ENCODE results near the gene ESRRG. TPM values are rescaled to one million over a fixed set of nuclear protein-coding genes. Genes with fewer than 3 reads are reported as not detected.
A peak's percentile ranks its signal among the peaks of the same experiment; 100 is the strongest.

The ESRRG gene
- total RNA-seq, 1 experiment from 2014 or later: 0.15 TPM

GRCh38 chr1:216598448-216598847, 124.8 kb downstream of the ESRRG start:
- no peak overlapping the region for H3K27ac ChIP-seq (ENCODE audit: low read length)

GRCh38 chr1:216596281-216596862, 126.9 kb downstream of the ESRRG start:
- H3K9ac ChIP-seq (ENCODE audit: low read length): no peak overlapping the region
- H3K9me2 ChIP-seq (replicated peaks; ENCODE audit: insufficient read depth, low read length): no peaks in the 10 kb centered on the region
- H3K27me3 ChIP-seq (ENCODE audit: low read length): no peaks in the 10 kb centered on the region
- no peaks in the 10 kb centered on the region for H3K4me1 ChIP-seq (ENCODE audit: low read length)
- H3K36me3 ChIP-seq (ENCODE audit: insufficient read depth, low read length): no peaks in the 10 kb centered on the region
- H4K20me1 ChIP-seq (ENCODE audit: insufficient read depth, low read depth, low read length): no peaks in the 10 kb centered on the region
- no peaks in the 10 kb centered on the region for H3K9me3 ChIP-seq (ENCODE audit: low read length)
- H3K27ac ChIP-seq (ENCODE audit: low read length): no peak overlapping the region
- H2AFZ ChIP-seq (ENCODE audit: low read length): no peak overlapping the region
- H3K79me2 ChIP-seq (ENCODE audit: low read length): no peaks in the 10 kb centered on the region
- DNase-seq: no peak
- no peak overlapping the region for H3K4me3 ChIP-seq (ENCODE audit: low read length)
- no peak overlapping the region for H3K4me2 ChIP-seq (ENCODE audit: low read depth, low read length, poor library complexity, severe bottlenecking)

More at GRCh38 chr1:216598448-216598847, 124.8 kb downstream of the ESRRG start:
- H3K4me2 ChIP-seq (ENCODE audit: low read depth, low read length, poor library complexity, severe bottlenecking): no peak overlapping the region
- no peaks in the 10 kb centered on the region for H3K4me1 ChIP-seq (ENCODE audit: low read length)
- no peaks in the 10 kb centered on the region for H3K79me2 ChIP-seq (ENCODE audit: low read length)
- no peaks in the 10 kb centered on the region for H3K27me3 ChIP-seq (ENCODE audit: low read length)
- H3K9ac ChIP-seq (ENCODE audit: low read length): no peak overlapping the region
- H3K4me3 ChIP-seq (ENCODE audit: low read length): no peak overlapping the region
- no peaks in the 10 kb centered on the region for H3K36me3 ChIP-seq (ENCODE audit: insufficient read depth, low read length)
- H3K9me3 ChIP-seq (ENCODE audit: low read length): no peaks in the 10 kb centered on the region
- no peaks in the 10 kb centered on the region for H4K20me1 ChIP-seq (ENCODE audit: insufficient read depth, low read depth, low read length)
- DNase-seq: no peak
- H2AFZ ChIP-seq (ENCODE audit: low read length): no peak overlapping the region
- H3K9me2 ChIP-seq (replicated peaks; ENCODE audit: insufficient read depth, low read length): no peaks in the 10 kb centered on the region

- Histone ChIP-seq H3K36me3 (ENCODE audit: insufficient read depth, low read length) (no peaks in the 10 kb centered on the region), H3K9ac (ENCODE audit: low read length) (no peak overlapping the region), H3K9me2 (replicated peaks; ENCODE audit: insufficient read depth, low read length) (no peaks in the 10 kb centered on the region), H4K20me1 (ENCODE audit: insufficient read depth, low read depth, low read length) (no peaks in the 10 kb centered on the region), H3K9me3 (ENCODE audit: low read length) (no peaks in the 10 kb centered on the region), H3K27ac (ENCODE audit: low read length) (no peak overlapping the region), H3K4me2 (ENCODE audit: low read depth, low read length, poor library complexity, severe bottlenecking) (no peak overlapping the region), H3K79me2 (ENCODE audit: low read length) (no peaks in the 10 kb centered on the region), H2AFZ (ENCODE audit: low read length) (no peak overlapping the region), H3K4me1 (ENCODE audit: low read length) (no peaks in the 10 kb centered on the region), H3K27me3 (ENCODE audit: low read length) (no peaks in the 10 kb centered on the region), H3K4me3 (ENCODE audit: low read length) (no peak overlapping the region)
- DNase-seq: no peak
Observed at GRCh38 chr1:216587715-216588114, 135.5 kb downstream of the ESRRG start.

- no peaks in the 10 kb centered on the region for H3K36me3 ChIP-seq (ENCODE audit: insufficient read depth, low read length)
- no peak for DNase-seq
- no peaks in the 10 kb centered on the region for H3K9me2 ChIP-seq (replicated peaks; ENCODE audit: insufficient read depth, low read length)
- no peaks in the 10 kb centered on the region for H3K27me3 ChIP-seq (ENCODE audit: low read length)
- no peaks in the 10 kb centered on the region for H3K4me1 ChIP-seq (ENCODE audit: low read length)
- H3K9me3 ChIP-seq (ENCODE audit: low read length): no peaks in the 10 kb centered on the region
- H4K20me1 ChIP-seq (ENCODE audit: insufficient read depth, low read depth, low read length): no peaks in the 10 kb centered on the region
- no peak overlapping the region for H3K27ac ChIP-seq (ENCODE audit: low read length)
- H3K9ac ChIP-seq (ENCODE audit: low read length): no peak overlapping the region
- H3K4me2 ChIP-seq (ENCODE audit: low read depth, low read length, poor library complexity, severe bottlenecking): no peak overlapping the region
- H3K79me2 ChIP-seq (ENCODE audit: low read length): no peaks in the 10 kb centered on the region
- no peak overlapping the region for H3K4me3 ChIP-seq (ENCODE audit: low read length)
- H2AFZ ChIP-seq (ENCODE audit: low read length): no peak overlapping the region
Observed at GRCh38 chr1:216582151-216582550, 141.1 kb downstream of the ESRRG start.

- H3K9ac ChIP-seq (ENCODE audit: low read length): no peak overlapping the region
- H3K79me2 ChIP-seq (ENCODE audit: low read length): no peaks in the 10 kb centered on the region
- no peaks in the 10 kb centered on the region for H4K20me1 ChIP-seq (ENCODE audit: insufficient read depth, low read depth, low read length)
- H3K4me2 ChIP-seq (ENCODE audit: low read depth, low read length, poor library complexity, severe bottlenecking): no peak overlapping the region
- no peaks in the 10 kb centered on the region for H3K36me3 ChIP-seq (ENCODE audit: insufficient read depth, low read length)
- no peak for DNase-seq
- H3K4me3 ChIP-seq (ENCODE audit: low read length): no peak overlapping the region
- no peaks in the 10 kb centered on the region for H3K9me3 ChIP-seq (ENCODE audit: low read length)
- H3K9me2 ChIP-seq (replicated peaks; ENCODE audit: insufficient read depth, low read length): no peaks in the 10 kb centered on the region
- H3K27me3 ChIP-seq (ENCODE audit: low read length): no peaks in the 10 kb centered on the region
- H3K4me1 ChIP-seq (ENCODE audit: low read length): no peaks in the 10 kb centered on the region
- no peak overlapping the region for H3K27ac ChIP-seq (ENCODE audit: low read length)
- H2AFZ ChIP-seq (ENCODE audit: low read length): no peak overlapping the region
Observed at GRCh38 chr1:216580538-216581057, 142.6 kb downstream of the ESRRG start.

- DNase-seq: no peak
- Histone ChIP-seq H3K4me3 (ENCODE audit: low read length) (no peak overlapping the region), H2AFZ (ENCODE audit: low read length) (no peak overlapping the region), H3K4me1 (ENCODE audit: low read length) (no peaks in the 10 kb centered on the region), H3K36me3 (ENCODE audit: insufficient read depth, low read length) (no peaks in the 10 kb centered on the region), H3K9me3 (ENCODE audit: low read length) (no peaks in the 10 kb centered on the region), H3K4me2 (ENCODE audit: low read depth, low read length, poor library complexity, severe bottlenecking) (no peak overlapping the region), H3K27me3 (ENCODE audit: low read length) (no peaks in the 10 kb centered on the region), H4K20me1 (ENCODE audit: insufficient read depth, low read depth, low read length) (no peaks in the 10 kb centered on the region), H3K79me2 (ENCODE audit: low read length) (no peaks in the 10 kb centered on the region), H3K9ac (ENCODE audit: low read length) (no peak overlapping the region), H3K9me2 (replicated peaks; ENCODE audit: insufficient read depth, low read length) (no peaks in the 10 kb centered on the region), H3K27ac (ENCODE audit: low read length) (no peak overlapping the region)
Observed at GRCh38 chr1:216576234-216576937, 146.8 kb downstream of the ESRRG start.

- H3K79me2 ChIP-seq (ENCODE audit: low read length): no peaks in the 10 kb centered on the region
- no peak overlapping the region for H3K27ac ChIP-seq (ENCODE audit: low read length)
- H3K9me2 ChIP-seq (replicated peaks; ENCODE audit: insufficient read depth, low read length): no peaks in the 10 kb centered on the region
- no peaks in the 10 kb centered on the region for H4K20me1 ChIP-seq (ENCODE audit: insufficient read depth, low read depth, low read length)
- H3K4me2 ChIP-seq (ENCODE audit: low read depth, low read length, poor library complexity, severe bottlenecking): no peak overlapping the region
- H2AFZ ChIP-seq (ENCODE audit: low read length): no peak overlapping the region
- no peaks in the 10 kb centered on the region for H3K27me3 ChIP-seq (ENCODE audit: low read length)
- DNase-seq: peak; percentile 57
- H3K4me3 ChIP-seq (ENCODE audit: low read length): no peak overlapping the region
- H3K36me3 ChIP-seq (ENCODE audit: insufficient read depth, low read length): no peaks in the 10 kb centered on the region
- H3K9ac ChIP-seq (ENCODE audit: low read length): no peak overlapping the region
- H3K4me1 ChIP-seq (ENCODE audit: low read length): no peaks in the 10 kb centered on the region
- no peaks in the 10 kb centered on the region for H3K9me3 ChIP-seq (ENCODE audit: low read length)
Observed at GRCh38 chr1:216566641-216567205, 156.5 kb downstream of the ESRRG start.

GRCh38 chr1:216563087-216563486, 160.1 kb downstream of the ESRRG start:
- Histone ChIP-seq H3K9me3 (ENCODE audit: low read length) (no peaks in the 10 kb centered on the region), H3K4me2 (ENCODE audit: low read depth, low read length, poor library complexity, severe bottlenecking) (no peak overlapping the region), H3K79me2 (ENCODE audit: low read length) (no peaks in the 10 kb centered on the region), H3K4me1 (ENCODE audit: low read length) (no peaks in the 10 kb centered on the region), H2AFZ (ENCODE audit: low read length) (no peak overlapping the region), H3K4me3 (ENCODE audit: low read length) (no peak overlapping the region), H3K27me3 (ENCODE audit: low read length) (no peaks in the 10 kb centered on the region), H3K27ac (ENCODE audit: low read length) (no peak overlapping the region), H3K9me2 (replicated peaks; ENCODE audit: insufficient read depth, low read length) (no peaks in the 10 kb centered on the region), H3K9ac (ENCODE audit: low read length) (no peak overlapping the region), H4K20me1 (ENCODE audit: insufficient read depth, low read depth, low read length) (no peaks in the 10 kb centered on the region), H3K36me3 (ENCODE audit: insufficient read depth, low read length) (no peaks in the 10 kb centered on the region)
- no peak for DNase-seq
